Activated CD4-positive, alpha-beta memory T cell treated with anti-CD3 and anti-CD28 coated beads for 36 hours (primary cell): ENCODE results near the gene KIAA0753. TPM values are rescaled to one million over a fixed set of nuclear protein-coding genes. Genes with fewer than 3 reads are reported as not detected.

Experiments used
- CTCF ChIA-PET: fragments of 350-600 bp; sonication (Branson Sonifier 250); formaldehyde crosslinking; loops from one replicate; lab custom pipeline; 2021; ENCODE audit warnings: antibody characterized with exemption, inconsistent platforms; lab: Charles Lee
- POLR2A ChIA-PET: fragments of 350-600 bp; sonication (Branson Sonifier 250); formaldehyde crosslinking; loops from one replicate; lab custom pipeline; 2021; ENCODE audit warnings: antibody characterized with exemption; lab: Charles Lee
- DNase-seq: peaks from one replicate; pipeline ENCODE4 v3.0.0-alpha.2; 2020
- H3K27ac Mint-ChIP-seq: one replicate; pipeline ENCODE4 v1.8.0; 2021; ENCODE audit warnings: mixed read lengths
- H3K27me3 Mint-ChIP-seq: one replicate; pipeline ENCODE4 v1.8.0; 2021; ENCODE audit warnings: mixed read lengths
- H3K36me3 Mint-ChIP-seq: one replicate; pipeline ENCODE4 v1.8.0; 2021; ENCODE audit warnings: mixed read lengths
- H3K4me1 Mint-ChIP-seq: one replicate; pipeline ENCODE4 v1.8.0; 2021; ENCODE audit warnings: low read depth, mixed read lengths
- H3K4me3 Mint-ChIP-seq: one replicate; pipeline ENCODE4 v1.8.0; 2021; ENCODE audit warnings: mild to moderate bottlenecking, mixed read lengths
- H3K9me3 Mint-ChIP-seq: one replicate; pipeline ENCODE4 v1.8.0; 2021; ENCODE audit warnings: mixed read lengths
- intact Hi-C: fragments of 100-400 bp; cut with micrococcal nuclease; formaldehyde crosslinking; loops from one replicate; pipeline ENCODE4 v1.15.1; 2023
- microRNA-seq: library from miRNA; unstranded; fragments of <30 nt; microRNA quantifications from one replicate; pipeline ENCODE4 v1.2.0, GENCODE V29; 2022; ENCODE audit warnings: borderline number of aligned reads, borderline microRNAs expressed, borderline replicate concordance
- total RNA-seq, 2 experiments: library from RNA; stranded (reverse); gene quantifications; one replicate each; pipeline ENCODE4 v1.2.3, GENCODE V29; 2021

Gene KIAA0753
- total RNA-seq, 2 experiments from 2014 or later: 14.2 to 14.7 TPM

DNA sequence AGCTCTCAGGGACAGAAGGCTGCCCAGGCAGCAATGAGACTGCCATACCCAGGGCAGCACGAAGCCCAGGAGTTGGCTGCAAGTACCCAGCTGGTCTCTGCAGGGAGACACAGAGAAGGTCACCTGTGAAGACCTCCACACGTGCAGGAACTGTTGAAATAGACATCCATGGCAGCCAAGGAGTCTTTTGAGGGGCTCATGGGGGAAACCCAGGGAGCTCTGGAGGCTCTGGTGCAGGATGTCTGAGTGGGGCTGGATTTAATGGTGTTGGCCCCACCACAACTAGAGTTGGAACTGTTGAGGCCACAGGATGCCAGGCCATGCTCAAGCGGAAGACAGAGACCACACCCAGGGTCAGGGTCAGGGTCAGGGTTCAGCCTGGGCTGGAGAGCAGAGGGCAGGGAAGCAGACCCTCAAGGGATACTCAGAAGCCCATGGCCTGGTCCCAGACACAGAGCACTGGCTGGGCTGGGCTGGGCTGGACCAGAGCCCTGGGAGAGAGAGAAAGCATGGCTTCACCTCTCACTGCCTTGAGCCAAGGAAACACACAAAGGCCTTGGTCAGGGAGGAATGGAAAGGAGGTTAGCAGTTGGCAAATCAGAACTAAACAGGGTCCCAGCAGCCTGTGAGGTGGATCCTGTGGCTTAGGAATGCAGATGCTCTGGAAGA, 105.5 kb downstream of the KIAA0753 start:
- CTCF ChIA-PET: no interaction called here

DNA sequence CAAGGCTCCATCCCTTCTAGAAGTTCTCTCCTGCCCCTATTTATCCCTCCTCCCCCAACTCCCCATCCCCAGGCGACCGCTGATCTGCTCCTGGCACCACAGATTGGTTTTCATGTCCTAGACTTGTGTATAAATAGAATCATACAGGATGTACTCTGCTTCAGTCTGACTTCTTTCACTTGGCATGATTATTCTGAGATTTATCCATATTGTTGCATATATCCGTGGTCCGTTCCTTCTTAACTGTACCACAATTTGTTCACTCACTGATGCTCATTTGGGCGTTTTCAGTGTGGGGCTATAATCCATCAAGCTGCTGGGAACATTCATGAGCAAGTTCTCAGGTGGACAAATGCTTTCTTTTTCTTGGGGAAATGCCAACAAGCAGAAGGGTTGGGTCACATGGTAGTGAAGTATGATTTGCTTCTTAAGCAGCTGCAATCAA, 108.0 kb downstream of the KIAA0753 start:
- ChIA-PET CTCF (no interaction called here), POLR2A (no interaction called here)
- DNase-seq: no peak
- H3K4me3 Mint-ChIP-seq: no peak overlapping the region
- no peaks in the 10 kb centered on the region for H3K4me1 Mint-ChIP-seq
- no peaks in the 10 kb centered on the region for H3K9me3 Mint-ChIP-seq
- no peaks in the 10 kb centered on the region for H3K36me3 Mint-ChIP-seq
- intact Hi-C loops: no loop called here
- H3K27ac Mint-ChIP-seq: no peak overlapping the region
- H3K27me3 Mint-ChIP-seq: peaks cover 5% of the 10 kb centered on the region

More for the DNA sequence above, 105.5 kb downstream of the KIAA0753 start:
- Mint-ChIP-seq H3K36me3 (no peaks in the 10 kb centered on the region), H3K9me3 (peaks cover 8% of the 10 kb centered on the region), H3K4me3 (no peak overlapping the region), H3K27ac (no peak overlapping the region), H3K4me1 (no peaks in the 10 kb centered on the region), H3K27me3 (peaks cover 5% of the 10 kb centered on the region)
- intact Hi-C loops: no loop called here
- POLR2A ChIA-PET: no interaction called here
- DNase-seq: no peak

DNA sequence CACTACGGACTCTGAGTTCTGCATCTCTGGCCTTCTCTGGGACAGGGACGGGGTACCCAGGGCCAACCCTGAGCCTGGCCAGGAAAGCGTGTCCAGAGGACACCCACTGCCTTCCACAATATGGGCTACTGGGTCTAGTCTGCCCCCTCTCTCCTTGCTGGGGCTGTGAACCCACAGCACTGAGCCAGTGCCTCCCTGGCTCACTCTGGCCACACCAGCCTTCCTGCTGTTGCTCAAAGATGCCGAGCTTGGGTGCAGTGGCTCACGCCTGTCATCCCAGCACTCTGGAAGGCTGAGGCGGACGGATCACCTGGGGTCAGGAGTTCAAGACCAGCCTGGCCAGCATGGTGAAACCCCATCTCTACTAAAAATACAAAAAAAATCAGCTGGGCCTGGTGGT, 108.9 kb downstream of the KIAA0753 start:
- H3K27ac Mint-ChIP-seq: no peak overlapping the region

DNA sequence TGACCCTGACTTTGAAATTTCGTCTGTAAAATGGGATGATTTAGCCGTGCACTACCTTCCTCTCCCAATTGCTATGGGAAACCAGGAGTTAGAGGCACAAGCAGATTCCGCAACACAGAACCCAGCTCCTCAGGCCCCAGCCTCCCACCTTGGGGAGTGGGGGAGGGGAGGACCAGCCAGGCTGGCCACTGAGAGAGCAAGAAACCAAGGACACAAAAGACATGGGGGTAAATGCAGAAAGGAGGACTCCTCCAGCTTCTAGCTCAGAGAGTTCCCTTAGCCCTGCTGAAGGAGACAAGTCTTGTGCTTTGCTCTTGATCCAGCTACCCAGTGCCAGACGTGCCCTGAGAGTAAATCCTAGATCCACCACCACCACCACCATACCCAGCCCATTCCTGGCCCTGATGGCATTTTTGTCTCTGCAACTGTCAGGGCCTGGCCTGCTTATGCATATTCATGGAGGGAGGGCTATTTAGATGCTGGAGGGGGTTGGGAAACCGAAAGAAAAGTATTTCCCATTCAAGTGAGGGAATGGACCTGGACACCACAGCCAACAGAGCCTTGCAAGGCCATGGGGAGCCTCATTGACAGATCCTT, 110.1 kb downstream of the KIAA0753 start:
- Mint-ChIP-seq H3K9me3 (no peaks in the 10 kb centered on the region), H3K27me3 (peaks cover 5% of the 10 kb centered on the region), H3K4me1 (no peaks in the 10 kb centered on the region), H3K27ac (no peak overlapping the region), H3K36me3 (no peaks in the 10 kb centered on the region), H3K4me3 (no peak overlapping the region)
- CTCF ChIA-PET: no interaction called here
- POLR2A ChIA-PET: no interaction called here
- intact Hi-C loops: no loop called here
- no peak for DNase-seq

More for the DNA sequence above, 108.9 kb downstream of the KIAA0753 start:
- H3K9me3 Mint-ChIP-seq: no peaks in the 10 kb centered on the region
- H3K36me3 Mint-ChIP-seq: no peaks in the 10 kb centered on the region
- intact Hi-C loops: no loop called here
- no peaks in the 10 kb centered on the region for H3K4me1 Mint-ChIP-seq
- DNase-seq: no peak
- ChIA-PET CTCF (no interaction called here), POLR2A (no interaction called here)
- H3K4me3 Mint-ChIP-seq: no peak overlapping the region
- H3K27me3 Mint-ChIP-seq: peaks cover 5% of the 10 kb centered on the region

- no peak overlapping the region for H3K4me3 Mint-ChIP-seq
- H3K4me1 Mint-ChIP-seq: no peaks in the 10 kb centered on the region
- H3K9me3 Mint-ChIP-seq: no peaks in the 10 kb centered on the region
- H3K27ac Mint-ChIP-seq: no peak overlapping the region
- peaks cover 4% of the 10 kb centered on the region for H3K27me3 Mint-ChIP-seq
- POLR2A ChIA-PET: no interaction called here
- DNase-seq: no peak
- intact Hi-C loops: no loop called here
- CTCF ChIA-PET: no interaction called here
- no peaks in the 10 kb centered on the region for H3K36me3 Mint-ChIP-seq
Observed at GRCh38 chr17:6528557-6528956, 112.0 kb downstream of the KIAA0753 start.

Small RNAs within 50 kb of the gene (microRNA-seq; reads per million reads assigned to microRNA genes)
- not detected for gene MIR4520-1
- gene MIR4520-2: not detected

Other genes with a start within 250 kb of the KIAA0753 start
- not detected for gene AIPL1, start 205.6 kb downstream of the KIAA0753 start, total RNA-seq
- 10 to 100 TPM; 16.7 to 16.9 TPM for gene PIMREG, start 196.3 kb downstream of the KIAA0753 start, total RNA-seq
- gene PITPNM3, start 84.2 kb downstream of the KIAA0753 start, total RNA-seq: under 1 TPM; 0.41 to 0.48 TPM
- gene TXNDC17, start 349 bp upstream of the KIAA0753 start, total RNA-seq: 100 to 1,000 TPM; 107 to 123 TPM
- 10 to 100 TPM; 22.6 to 25.9 TPM for gene MED31, start 10.9 kb upstream of the KIAA0753 start, total RNA-seq
- 1 to 10 TPM; 1.5 to 1.8 TPM for gene C17orf100, start 11.1 kb upstream of the KIAA0753 start, total RNA-seq
- gene SLC13A5, start 72.7 kb upstream of the KIAA0753 start, total RNA-seq: not detected
- 10 to 100 TPM; 26.8 to 27.4 TPM for gene XAF1, start 115.3 kb upstream of the KIAA0753 start, total RNA-seq
- gene FBXO39, start 135.5 kb upstream of the KIAA0753 start, total RNA-seq: not detected
- gene TEKT1, start 191.0 kb upstream of the KIAA0753 start, total RNA-seq: not detected